ENCODE measurements around the gene C3.

DNA sequence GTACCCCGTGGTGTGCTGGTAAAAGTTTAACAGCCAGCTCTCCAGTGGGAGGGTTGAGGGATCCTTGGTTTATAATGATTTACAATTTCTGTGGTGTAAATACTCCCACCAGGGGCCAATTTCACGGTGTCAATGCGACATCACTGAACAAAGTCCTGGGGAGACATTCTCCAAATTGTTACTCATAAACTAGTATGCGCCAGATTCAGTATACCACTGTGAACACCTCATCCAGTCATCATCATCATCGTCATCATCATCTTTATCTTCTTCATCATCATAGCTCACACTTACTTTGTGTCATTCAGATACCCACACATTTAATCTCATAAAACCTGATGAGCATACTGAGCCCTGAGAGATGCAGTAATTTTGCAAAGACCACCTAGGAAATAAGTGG lies 33.3 kb downstream of the C3 start:
- TF ChIP-seq, protein P1, sequence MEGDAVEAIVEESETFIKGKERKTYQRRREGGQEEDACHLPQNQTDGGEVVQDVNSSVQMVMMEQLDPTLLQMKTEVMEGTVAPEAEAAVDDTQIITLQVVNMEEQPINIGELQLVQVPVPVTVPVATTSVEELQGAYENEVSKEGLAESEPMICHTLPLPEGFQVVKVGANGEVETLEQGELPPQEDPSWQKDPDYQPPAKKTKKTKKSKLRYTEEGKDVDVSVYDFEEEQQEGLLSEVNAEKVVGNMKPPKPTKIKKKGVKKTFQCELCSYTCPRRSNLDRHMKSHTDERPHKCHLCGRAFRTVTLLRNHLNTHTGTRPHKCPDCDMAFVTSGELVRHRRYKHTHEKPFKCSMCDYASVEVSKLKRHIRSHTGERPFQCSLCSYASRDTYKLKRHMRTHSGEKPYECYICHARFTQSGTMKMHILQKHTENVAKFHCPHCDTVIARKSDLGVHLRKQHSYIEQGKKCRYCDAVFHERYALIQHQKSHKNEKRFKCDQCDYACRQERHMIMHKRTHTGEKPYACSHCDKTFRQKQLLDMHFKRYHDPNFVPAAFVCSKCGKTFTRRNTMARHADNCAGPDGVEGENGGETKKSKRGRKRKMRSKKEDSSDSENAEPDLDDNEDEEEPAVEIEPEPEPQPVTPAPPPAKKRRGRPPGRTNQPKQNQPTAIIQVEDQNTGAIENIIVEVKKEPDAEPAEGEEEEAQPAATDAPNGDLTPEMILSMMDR (IDR thresholded peaks at IDR 0.05), result no peak
- no peak for TF ChIP-seq POLR2A (IDR thresholded peaks at IDR 0.05)

Data from thyroid gland (tissue), 4 donors.